H9 (cell line): ENCODE measurements around the gene PGAM4. TPM values are rescaled to one million over a fixed set of nuclear protein-coding genes. Genes with fewer than 3 reads are reported as not detected.

Source experiments
- DNase-seq: peaks from one replicate; pipeline ENCODE4 v3.0.0-alpha.2; 2017
- H2AFZ ChIP-seq: one replicate; pipeline ENCODE4 v1.6.1; 2013; ENCODE audit warnings: mild to moderate bottlenecking, low read length, control low read depth, moderate library complexity
- H2AK5ac ChIP-seq: 2 replicates; pipeline ENCODE4 v1.6.1; 2013; ENCODE audit warnings: low read length, control low read depth, mixed read lengths; ENCODE audit not compliant: insufficient read length
- H2BK120ac ChIP-seq: one replicate; pipeline ENCODE4 v1.6.1; 2013; ENCODE audit warnings: low read depth, mild to moderate bottlenecking, low read length, control low read depth, inconsistent platforms; ENCODE audit not compliant: poor library complexity, severe bottlenecking
- H2BK12ac ChIP-seq: 2 replicates; pipeline ENCODE4 v1.6.1; 2013; ENCODE audit warnings: low read length, control low read depth, mixed read lengths, low read depth; ENCODE audit not compliant: insufficient read length
- H2BK15ac ChIP-seq: 2 replicates; pipeline ENCODE4 v1.6.1; 2013; ENCODE audit warnings: low read depth, low read length, control low read depth
- H2BK20ac ChIP-seq: one replicate; pipeline ENCODE4 v1.6.1; 2013; ENCODE audit warnings: low read depth, mild to moderate bottlenecking, low read length, control low read depth, inconsistent platforms; ENCODE audit not compliant: poor library complexity, severe bottlenecking
- H2BK5ac ChIP-seq: 2 replicates; pipeline ENCODE4 v1.6.1; 2013; ENCODE audit warnings: low read length, control low read depth, mixed read lengths; ENCODE audit not compliant: insufficient read length
- H3K14ac ChIP-seq: 2 replicates; pipeline ENCODE4 v1.6.1; 2013; ENCODE audit warnings: low read length, control low read depth; ENCODE audit not compliant: insufficient read depth
- H3K18ac ChIP-seq: 2 replicates; pipeline ENCODE4 v1.6.1; 2013; ENCODE audit warnings: low read depth, mild to moderate bottlenecking, mixed read lengths, low read length, control low read depth; ENCODE audit not compliant: insufficient read length
- H3K23ac ChIP-seq: 2 replicates; pipeline ENCODE4 v1.6.1; 2013; ENCODE audit warnings: low read length, control low read depth, mixed read lengths, low read depth; ENCODE audit not compliant: insufficient read length
- H3K23me2 ChIP-seq: 2 replicates; pipeline ENCODE4 v1.6.1; 2013; ENCODE audit warnings: low read depth, mild to moderate bottlenecking, mixed read lengths, low read length, control low read depth; ENCODE audit not compliant: insufficient read length, poor library complexity, severe bottlenecking
- H3K27ac ChIP-seq: 2 replicates; pipeline ENCODE4 v1.5.1; 2013; ENCODE audit warnings: low read length, control low read depth, mixed read lengths, low read depth; ENCODE audit not compliant: insufficient read length
- H3K27me3 ChIP-seq: 2 replicates; pipeline ENCODE4 v1.6.1; 2013; ENCODE audit warnings: low read length, control low read depth, inconsistent platforms; ENCODE audit not compliant: insufficient read depth
- H3K4ac ChIP-seq: 2 replicates; pipeline ENCODE4 v1.6.1; 2013; ENCODE audit warnings: low read depth, mild to moderate bottlenecking, control low read depth, inconsistent platforms, low read length, moderate library complexity
- H3K4me1 ChIP-seq: 2 replicates; pipeline ENCODE4 v1.6.1; 2013; ENCODE audit warnings: low read length, control low read depth, inconsistent platforms; ENCODE audit not compliant: insufficient read depth
- H3K4me2 ChIP-seq: 2 replicates; pipeline ENCODE4 v1.6.1; 2013; ENCODE audit warnings: low read length, control low read depth, mixed read lengths; ENCODE audit not compliant: insufficient read length, insufficient read depth
- H3K56ac ChIP-seq: 2 replicates; pipeline ENCODE4 v1.6.1; 2013; ENCODE audit warnings: low read depth, mild to moderate bottlenecking, mixed read lengths, low read length, control low read depth; ENCODE audit not compliant: insufficient read length
- H3K79me1 ChIP-seq: 2 replicates; pipeline ENCODE4 v1.6.1; 2013; ENCODE audit warnings: low read depth, mild to moderate bottlenecking, moderate library complexity, low read length, control low read depth, inconsistent platforms; ENCODE audit not compliant: insufficient read depth, poor library complexity, severe bottlenecking
- H3K79me2 ChIP-seq: 2 replicates; pipeline ENCODE4 v1.6.1; 2013; ENCODE audit warnings: low read length, control low read depth, inconsistent platforms; ENCODE audit not compliant: insufficient read depth
- H3K9ac ChIP-seq: 2 replicates; pipeline ENCODE4 v1.6.1; 2013; ENCODE audit warnings: low read length, control low read depth, mixed read lengths; ENCODE audit not compliant: insufficient read length; ENCODE audit errors: extremely low read depth
- H3K9me3 ChIP-seq: one replicate; pipeline ENCODE4 v1.6.1; 2013; ENCODE audit warnings: low read depth, low read length, inconsistent platforms; ENCODE audit not compliant: control insufficient read depth
- H3T11ph ChIP-seq: one replicate; pipeline ENCODE4 v1.6.1; 2013; ENCODE audit warnings: mild to moderate bottlenecking, low read length, control low read depth, inconsistent platforms
- H4K20me1 ChIP-seq: one replicate; pipeline ENCODE4 v1.6.1; 2013; ENCODE audit not compliant: control insufficient read depth, insufficient read length, insufficient read depth
- H4K5ac ChIP-seq: 2 replicates; pipeline ENCODE4 v1.6.1; 2013; ENCODE audit warnings: low read depth, mild to moderate bottlenecking, mixed read lengths, low read length, control low read depth; ENCODE audit not compliant: insufficient read length
- H4K8ac ChIP-seq: replicated peaks from 2 replicates; pipeline ENCODE4 v1.6.1; 2013; ENCODE audit warnings: low read length, control low read depth, mixed read lengths, low read depth; ENCODE audit not compliant: insufficient read length
- H4K91ac ChIP-seq: 2 replicates; pipeline ENCODE4 v1.6.1; 2013; ENCODE audit warnings: low read depth, mild to moderate bottlenecking, moderate library complexity, mixed read lengths, low read length, control low read depth; ENCODE audit not compliant: insufficient read length
- H3K27ac Mint-ChIP-seq, 3 experiments: 2 replicates in 2 of 3; 3 replicates in 1 of 3; pipeline ENCODE4 v1.8.0; 2020 to 2021; ENCODE audit warnings: mixed read lengths in 3 of 3, mild to moderate bottlenecking in 1 of 3, moderate library complexity in 1 of 3
- H3K27me3 Mint-ChIP-seq: 2 replicates; pipeline ENCODE4 v1.8.0; 2021; ENCODE audit warnings: low read depth, mild to moderate bottlenecking, moderate library complexity, mixed read lengths
- H3K36me3 Mint-ChIP-seq, 3 experiments: 2 replicates in 2 of 3; 3 replicates in 1 of 3; pipeline ENCODE4 v1.8.0; 2020 to 2021; ENCODE audit warnings: low read depth in 3 of 3, mixed read lengths in 3 of 3; ENCODE audit not compliant: insufficient read depth in 1 of 3
- H3K4me1 Mint-ChIP-seq, 2 experiments: 2 replicates each; pipeline ENCODE4 v1.8.0; 2020; ENCODE audit warnings: mixed read lengths in 2 of 2
- H3K4me3 Mint-ChIP-seq, 2 experiments: 2 replicates in 1 of 2; 3 replicates in 1 of 2; pipeline ENCODE4 v1.8.0; 2020 to 2021; ENCODE audit warnings: mild to moderate bottlenecking in 2 of 2, mixed read lengths in 2 of 2, moderate library complexity in 1 of 2
- H3K9me3 Mint-ChIP-seq, 2 experiments: 2 replicates in 1 of 2; 3 replicates in 1 of 2; pipeline ENCODE4 v1.8.0; 2020; ENCODE audit warnings: mild to moderate bottlenecking in 2 of 2, mixed read lengths in 2 of 2, moderate library complexity in 1 of 2
- WGBS: extraction: QIAGEN DNeasy Blood & Tissue Kit; methylation state at CpG from one replicate; pipeline ENCODE4 v1.1.7; 2013; ENCODE audit warnings: missing lambda C conversion rate, low lambda C conversion rate, mixed read lengths; ENCODE audit not compliant: insufficient read length; ENCODE audit errors: extremely low coverage; 5-methylcytosine and 5-hydroxymethylcytosine counted together
- total RNA-seq: library from RNA; stranded (reverse); gene quantifications from 2 replicates; pipeline ENCODE4 v1.2.1, GENCODE V29; 2021
- TF ChIP-seq, protein P1 (sequence below): fragments of 200-600 bp; sonication (generic); conservative IDR thresholded peaks from 3 replicates; pipeline ENCODE4 v1.8.0; 2021; ENCODE audit warnings: antibody characterized with exemption, mild to moderate bottlenecking

The PGAM4 gene
- total RNA-seq, 1 experiment from 2014 or later, result 0.52 TPM

DNA sequence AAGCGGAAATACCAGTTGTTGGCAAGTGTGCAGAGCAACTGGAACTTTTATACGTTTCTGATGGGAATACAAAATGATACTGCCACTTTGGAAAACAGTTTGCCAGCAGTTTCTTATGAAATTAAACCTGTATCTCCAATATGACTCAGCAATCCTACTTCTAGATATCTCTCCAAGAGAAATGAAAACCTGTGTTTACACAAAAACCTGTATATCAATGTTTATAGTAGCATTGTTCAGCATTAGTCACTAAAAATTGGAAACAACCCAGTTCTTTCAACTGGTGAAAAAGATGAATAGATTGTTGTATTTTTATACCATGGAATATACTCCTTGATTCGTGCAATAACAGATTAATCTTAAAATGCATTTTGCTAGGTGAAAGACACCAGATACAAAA is 32.1 kb downstream of the PGAM4 start:
- no peaks in the 10 kb centered on the region for H3K23me2 ChIP-seq
- Mint-ChIP-seq H3K4me3 (no peak overlapping the region), H3K27me3 (no peaks in the 10 kb centered on the region), H3K27ac (no peak overlapping the region), H3K4me1 (no peaks in the 10 kb centered on the region), H3K36me3 (peaks cover 0 to 4% (median 0%) of the 10 kb centered on the region in 3 experiments; a peak in 2 of 7 replicates), H3K9me3 (peaks cover 37 to 50% of the 10 kb centered on the region in 2 experiments)
- H3K9ac ChIP-seq, result no peak overlapping the region
- H3K23ac ChIP-seq, result no peak overlapping the region
- H3K14ac ChIP-seq, result no peak overlapping the region
- H2AFZ ChIP-seq, result no peak overlapping the region
- H2BK15ac ChIP-seq, result no peak overlapping the region
- no CpG with 5 or more reads among the region's 3 CpGs for WGBS
- no peak overlapping the region for H2AK5ac ChIP-seq
- no peaks in the 10 kb centered on the region for H4K20me1 ChIP-seq
- H3K4ac ChIP-seq, result no peak overlapping the region
- H3K18ac ChIP-seq, result no peak overlapping the region
- H2BK5ac ChIP-seq, result no peak overlapping the region
- TF ChIP-seq, protein P1, sequence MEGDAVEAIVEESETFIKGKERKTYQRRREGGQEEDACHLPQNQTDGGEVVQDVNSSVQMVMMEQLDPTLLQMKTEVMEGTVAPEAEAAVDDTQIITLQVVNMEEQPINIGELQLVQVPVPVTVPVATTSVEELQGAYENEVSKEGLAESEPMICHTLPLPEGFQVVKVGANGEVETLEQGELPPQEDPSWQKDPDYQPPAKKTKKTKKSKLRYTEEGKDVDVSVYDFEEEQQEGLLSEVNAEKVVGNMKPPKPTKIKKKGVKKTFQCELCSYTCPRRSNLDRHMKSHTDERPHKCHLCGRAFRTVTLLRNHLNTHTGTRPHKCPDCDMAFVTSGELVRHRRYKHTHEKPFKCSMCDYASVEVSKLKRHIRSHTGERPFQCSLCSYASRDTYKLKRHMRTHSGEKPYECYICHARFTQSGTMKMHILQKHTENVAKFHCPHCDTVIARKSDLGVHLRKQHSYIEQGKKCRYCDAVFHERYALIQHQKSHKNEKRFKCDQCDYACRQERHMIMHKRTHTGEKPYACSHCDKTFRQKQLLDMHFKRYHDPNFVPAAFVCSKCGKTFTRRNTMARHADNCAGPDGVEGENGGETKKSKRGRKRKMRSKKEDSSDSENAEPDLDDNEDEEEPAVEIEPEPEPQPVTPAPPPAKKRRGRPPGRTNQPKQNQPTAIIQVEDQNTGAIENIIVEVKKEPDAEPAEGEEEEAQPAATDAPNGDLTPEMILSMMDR, result no peak
- no peaks in the 10 kb centered on the region for H3K79me1 ChIP-seq
- H3K56ac ChIP-seq, result no peak overlapping the region
- no peak overlapping the region for H3T11ph ChIP-seq
- H3K79me2 ChIP-seq, result no peaks in the 10 kb centered on the region
- DNase-seq, result no peak
- H2BK120ac ChIP-seq, result no peak overlapping the region
- H3K4me2 ChIP-seq, result no peak overlapping the region
- H3K27me3 ChIP-seq, result no peaks in the 10 kb centered on the region
- no peak overlapping the region for H2BK20ac ChIP-seq
- H4K5ac ChIP-seq, result no peak overlapping the region
- no peaks in the 10 kb centered on the region for H3K4me1 ChIP-seq
- peaks cover 28% of the 10 kb centered on the region for H3K9me3 ChIP-seq
- H4K91ac ChIP-seq, result no peak overlapping the region
- H2BK12ac ChIP-seq, result no peak overlapping the region
- no peak overlapping the region for H4K8ac ChIP-seq
- no peak overlapping the region for H3K27ac ChIP-seq
